Keratinocyte (primary cell): ENCODE measurements around the gene RHOBTB1.

ENCODE experiments used
- CTCF ChIP-seq, 3 experiments: IDR thresholded peaks in 1 of 3; conservative IDR thresholded peaks in 1 of 3; optimal IDR thresholded peaks in 1 of 3; 2 replicates in 2 of 3; 3 replicates in 1 of 3; pipeline versions ENCODE3 to v1.5.1; 2011; ENCODE audit warnings: low read length in 3 of 3, mild to moderate bottlenecking in 3 of 3, moderate library complexity in 2 of 3, control low read depth in 1 of 3, inconsistent platforms in 1 of 3; ENCODE audit not compliant: insufficient read depth in 2 of 3; ENCODE audit errors: extremely low read depth in 1 of 3
- EZH2 ChIP-seq: IDR thresholded peaks from one replicate; pipeline ENCODE4 v1.6.1; 2012; ENCODE audit warnings: inconsistent platforms, mild to moderate bottlenecking, low read length, moderate library complexity

DNA sequence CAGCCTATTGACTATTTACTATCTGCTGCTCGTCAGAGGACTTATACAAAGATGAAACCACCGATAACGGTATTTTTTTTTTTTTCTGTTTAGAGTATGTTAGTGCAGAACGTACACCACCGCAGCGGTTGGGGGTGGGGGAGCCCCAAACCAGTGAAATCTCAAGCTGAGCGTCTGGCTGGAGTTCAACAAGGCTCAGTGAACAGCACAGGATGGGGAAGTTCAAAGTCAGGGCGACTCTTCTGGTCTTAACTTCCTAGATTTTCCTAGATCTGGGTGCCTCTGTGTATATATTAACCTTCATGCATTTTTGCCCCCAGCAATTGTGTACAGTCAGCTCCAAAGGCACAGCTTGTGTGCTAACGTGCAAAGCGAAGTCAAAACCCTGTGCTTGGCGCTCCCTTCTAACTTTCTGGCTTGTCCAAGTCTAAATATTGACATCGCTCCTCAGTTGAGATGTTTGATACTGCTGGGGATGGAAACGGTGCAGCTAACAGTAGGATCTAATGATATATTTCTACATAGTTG is 1.1 kb downstream of the RHOBTB1 start:
- TF ChIP-seq CTCF (optimal IDR thresholded peaks at IDR 0.05 in 1 of 3, IDR thresholded peaks at IDR 0.05 in 1 of 3, conservative IDR thresholded peaks at IDR 0.05 in 1 of 3; ENCODE audit: extremely low read depth in 1 of 3, insufficient read depth in 2 of 3, low read length in 3 of 3) (no peak), EZH2 (no peak)
